Body of pancreas (tissue), 4 donors: ENCODE data around the gene MAD2L2. TPM values are rescaled to one million over a fixed set of nuclear protein-coding genes. Genes with fewer than 3 reads are reported as not detected.

Experiments used
- ATAC-seq: fragments of 150-250 bp; one replicate; pipeline ENCODE4 v1.9.1; 2016
- DNase-seq, 4 donors: peaks; one replicate each; pipeline ENCODE4 v3.0.0-alpha.2; 2019
- H3K27ac ChIP-seq, 4 donors: fragments of 200-600 bp; sonication (generic); 1 replicate in 3 of 4; 2 replicates in 1 of 4; pipeline versions ENCODE4 v1.5.1 to v1.6.1; 2016 to 2019; ENCODE audit warnings: mild to moderate bottlenecking in 1 of 4, mixed read lengths in 1 of 4, moderate library complexity in 1 of 4
- H3K27me3 ChIP-seq, 2 donors: fragments of 200-600 bp; sonication (generic); one replicate each; pipeline ENCODE4 v1.6.0; 2016; ENCODE audit warnings: mild to moderate bottlenecking in 1 of 2
- H3K36me3 ChIP-seq, 2 donors: fragments of 200-600 bp; sonication (generic); replicated peaks in 1 of 2; 2 replicates each; pipeline ENCODE4 v1.5.1; 2016; ENCODE audit warnings: low read depth in 2 of 2; ENCODE audit not compliant: insufficient read depth in 1 of 2
- H3K4me1 ChIP-seq: fragments of 200-600 bp; sonication (generic); one replicate; pipeline ENCODE4 v1.6.0; 2016
- H3K4me3 ChIP-seq, 2 donors: fragments of 200-600 bp; sonication (generic); 1 replicate in 1 of 2; 2 replicates in 1 of 2; pipeline ENCODE4 v1.5.1; 2016 to 2019
- H3K9me3 ChIP-seq, 3 donors: fragments of 200-600 bp; sonication (generic); 1 replicate in 2 of 3; 2 replicates in 1 of 3; pipeline ENCODE4 v1.5.1; 2016
- POLR2A ChIP-seq, 3 donors: fragments of 450-650 bp; IDR thresholded peaks; one replicate each; pipeline ENCODE4 v1.6.1; 2016; ENCODE audit warnings: antibody characterized with exemption in 3 of 3, mild to moderate bottlenecking in 2 of 3
- WGBS, 2 donors: methylation state at CpG; one replicate each; pipeline ENCODE4 v1.1.5; 2017; 5-methylcytosine and 5-hydroxymethylcytosine counted together
- intact Hi-C: fragments of 100-400 bp; cut with DNase I; formaldehyde crosslinking; loops from one replicate; pipeline ENCODE4 v1.15.1; 2023
- total RNA-seq, 2 donors: library from RNA; depleted of rRNA; stranded (reverse); fragments of >200 nt; gene quantifications; one replicate each; pipeline ENCODE4 v1.1.0, GENCODE V29; 2016
- TF ChIP-seq, protein P1 (sequence below), 7 experiments: fragments of 450-650 bp in 4 of 7; fragments of 200-600 bp in 3 of 7; sonication (generic) in 3 of 7; IDR thresholded peaks; one replicate each; pipeline ENCODE4 v1.5.1; 2016 to 2019; ENCODE audit warnings: antibody characterized with exemption in 7 of 7

The MAD2L2 gene
- total RNA-seq, 2 donors from 2014 or later: 6.9 to 31.6 TPM

DNA sequence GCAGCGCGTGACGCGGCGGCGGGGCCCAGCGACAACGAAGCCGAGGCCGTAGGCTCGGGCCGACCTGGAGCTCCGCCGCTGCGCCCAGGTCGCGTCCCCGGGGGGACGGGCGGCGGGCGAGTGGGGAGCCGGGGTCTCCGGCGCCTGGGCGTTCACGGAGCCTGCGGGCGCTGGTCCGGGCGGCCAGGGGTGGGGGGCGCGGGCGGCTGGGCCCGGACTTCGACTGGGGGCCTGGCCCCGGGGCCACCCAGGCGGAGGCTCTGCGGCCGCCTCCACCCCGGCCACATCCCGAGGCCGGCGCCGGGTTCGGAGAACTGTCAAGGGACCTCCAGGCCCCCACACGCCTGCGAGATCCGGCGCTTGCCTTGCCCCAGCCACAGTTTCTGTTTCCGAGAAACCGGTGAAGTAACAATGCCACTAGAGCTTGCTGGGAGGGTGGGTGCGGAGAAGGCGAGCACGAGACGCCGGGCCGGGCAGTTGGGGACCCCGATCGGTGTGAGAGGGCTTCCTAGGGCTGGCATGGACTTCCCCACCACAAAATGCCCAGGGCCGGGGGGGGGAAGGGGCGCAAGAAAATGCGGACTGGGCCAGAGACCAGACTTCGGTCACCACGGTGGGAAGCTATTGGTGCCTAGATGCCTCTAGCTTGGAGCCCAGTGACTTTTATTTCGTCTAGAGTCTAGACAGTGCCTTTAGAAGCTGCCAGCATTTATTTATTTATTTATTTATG lies 16.4 kb downstream of the MAD2L2 start:
- ATAC-seq (peak; percentile 50), DNase-seq (peak; percentile 33 to 43 (median 40))
- H3K9me3 ChIP-seq: no peaks in the 10 kb centered on the region
- no peaks in the 10 kb centered on the region for H3K36me3 ChIP-seq
- H3K4me3 ChIP-seq: peak overlapping the region; percentile 39 to 46
- intact Hi-C loops: no loop called here
- TF ChIP-seq, protein P1, sequence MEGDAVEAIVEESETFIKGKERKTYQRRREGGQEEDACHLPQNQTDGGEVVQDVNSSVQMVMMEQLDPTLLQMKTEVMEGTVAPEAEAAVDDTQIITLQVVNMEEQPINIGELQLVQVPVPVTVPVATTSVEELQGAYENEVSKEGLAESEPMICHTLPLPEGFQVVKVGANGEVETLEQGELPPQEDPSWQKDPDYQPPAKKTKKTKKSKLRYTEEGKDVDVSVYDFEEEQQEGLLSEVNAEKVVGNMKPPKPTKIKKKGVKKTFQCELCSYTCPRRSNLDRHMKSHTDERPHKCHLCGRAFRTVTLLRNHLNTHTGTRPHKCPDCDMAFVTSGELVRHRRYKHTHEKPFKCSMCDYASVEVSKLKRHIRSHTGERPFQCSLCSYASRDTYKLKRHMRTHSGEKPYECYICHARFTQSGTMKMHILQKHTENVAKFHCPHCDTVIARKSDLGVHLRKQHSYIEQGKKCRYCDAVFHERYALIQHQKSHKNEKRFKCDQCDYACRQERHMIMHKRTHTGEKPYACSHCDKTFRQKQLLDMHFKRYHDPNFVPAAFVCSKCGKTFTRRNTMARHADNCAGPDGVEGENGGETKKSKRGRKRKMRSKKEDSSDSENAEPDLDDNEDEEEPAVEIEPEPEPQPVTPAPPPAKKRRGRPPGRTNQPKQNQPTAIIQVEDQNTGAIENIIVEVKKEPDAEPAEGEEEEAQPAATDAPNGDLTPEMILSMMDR (IDR thresholded peaks at IDR 0.05): peak in 1 of 7 experiments; percentile 5
- TF ChIP-seq POLR2A (IDR thresholded peaks at IDR 0.05): no peak
- H3K27me3 ChIP-seq: no peaks in the 10 kb centered on the region
- H3K27ac ChIP-seq: peak overlapping the region; percentile 34 to 90 (median 80)
- 2 to 4% methylated on average over 12 to 57 of the region's 66 CpGs for WGBS, 2 donors
- peaks cover 11% of the 10 kb centered on the region for H3K4me1 ChIP-seq

DNA sequence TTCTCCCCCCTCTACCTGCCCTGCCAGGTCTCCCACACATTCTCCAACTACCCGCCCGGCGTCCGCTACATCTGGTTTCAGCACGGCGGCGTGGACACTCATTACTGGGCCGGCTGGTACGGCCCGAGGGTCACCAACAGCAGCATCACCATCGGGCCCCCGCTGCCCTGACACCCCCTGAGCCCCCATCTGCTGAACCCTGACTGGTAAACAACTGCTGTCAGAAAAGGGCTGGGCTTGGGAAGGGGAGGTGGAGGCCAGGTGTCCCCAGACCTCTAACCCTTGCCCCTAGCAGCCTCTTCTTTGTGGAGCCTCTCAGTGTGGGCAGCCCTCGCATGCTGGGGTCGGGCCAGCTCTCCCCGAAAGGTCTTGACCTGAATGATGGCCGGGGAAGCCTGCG lies 19.8 kb downstream of the MAD2L2 start:
- ATAC-seq (no peak), DNase-seq (no peak)
- H3K9me3 ChIP-seq: no peaks in the 10 kb centered on the region
- intact Hi-C loops: no loop called here
- no peaks in the 10 kb centered on the region for H3K36me3 ChIP-seq
- no peaks in the 10 kb centered on the region for H3K27me3 ChIP-seq
- H3K4me3 ChIP-seq: no peak overlapping the region
- H3K27ac ChIP-seq: no peak overlapping the region
- TF ChIP-seq, protein P1 (IDR thresholded peaks at IDR 0.05): no peak
- no peak for TF ChIP-seq POLR2A (IDR thresholded peaks at IDR 0.05)
- peaks cover 6% of the 10 kb centered on the region for H3K4me1 ChIP-seq
- WGBS, 2 donors: 93 to 97% methylated on average over 7 to 17 of the region's 17 CpGs

DNA sequence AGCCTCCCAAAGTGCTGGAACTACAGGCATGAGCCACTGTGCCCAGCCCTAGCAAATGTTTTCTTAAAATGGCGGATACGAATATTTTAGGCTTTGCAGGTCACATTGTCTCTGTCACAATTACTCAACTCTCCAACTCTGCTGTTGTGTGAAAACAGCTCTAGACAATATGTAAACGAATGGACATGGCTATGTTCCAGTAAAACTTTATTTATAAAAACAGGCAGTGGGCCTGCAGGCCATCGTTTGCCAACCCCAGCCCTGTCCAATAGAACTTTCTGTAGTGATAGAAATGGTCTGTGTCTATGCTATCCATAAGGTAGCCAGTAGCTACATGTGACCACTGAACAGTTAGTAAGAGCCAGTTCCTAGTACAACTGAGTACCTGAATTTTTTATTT lies 21.2 kb downstream of the MAD2L2 start:
- Histone ChIP-seq H3K36me3 (no peaks in the 10 kb centered on the region), H3K4me1 (peaks cover 17% of the 10 kb centered on the region), H3K4me3 (no peak overlapping the region), H3K27ac (no peak overlapping the region), H3K27me3 (no peaks in the 10 kb centered on the region), H3K9me3 (no peaks in the 10 kb centered on the region)
- TF ChIP-seq, protein P1 (IDR thresholded peaks at IDR 0.05): no peak
- TF ChIP-seq POLR2A (IDR thresholded peaks at IDR 0.05): no peak
- DNase-seq (no peak), ATAC-seq (no peak)
- intact Hi-C loops: no loop called here
- 85 to 92% methylated on average over 4 of the region's 4 CpGs for WGBS, 2 donors

DNA sequence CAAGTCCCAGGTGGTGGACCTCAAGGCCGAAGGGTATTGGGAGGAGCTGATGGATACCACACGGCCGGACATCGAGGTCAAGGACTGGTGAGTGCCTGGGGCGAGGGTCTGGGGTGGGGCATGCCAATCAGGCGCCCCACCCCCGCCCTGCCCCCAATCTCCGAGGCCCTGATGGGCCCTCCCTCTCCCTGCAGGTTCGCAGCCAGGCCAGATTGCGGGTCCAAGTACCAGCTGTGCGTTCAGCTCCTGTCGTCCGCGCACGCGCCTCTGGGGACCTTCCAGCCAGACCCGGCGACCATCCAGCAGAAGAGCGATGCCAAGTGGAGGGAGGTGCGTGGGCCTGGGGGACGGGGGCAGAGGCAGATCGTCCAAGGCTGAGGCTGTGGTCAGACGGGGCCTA lies 22.4 kb downstream of the MAD2L2 start:
- no peaks in the 10 kb centered on the region for H3K36me3 ChIP-seq
- no peak for TF ChIP-seq POLR2A (IDR thresholded peaks at IDR 0.05)
- TF ChIP-seq, protein P1 (IDR thresholded peaks at IDR 0.05): no peak
- no peaks in the 10 kb centered on the region for H3K27me3 ChIP-seq
- ATAC-seq (no peak), DNase-seq (no peak)
- H3K27ac ChIP-seq: no peak overlapping the region
- H3K4me3 ChIP-seq: no peak overlapping the region
- intact Hi-C loops: no loop called here
- H3K4me1 ChIP-seq: peaks cover 19% of the 10 kb centered on the region
- no peaks in the 10 kb centered on the region for H3K9me3 ChIP-seq
- WGBS, 2 donors: 75 to 79% methylated on average over 13 to 20 of the region's 23 CpGs

DNA sequence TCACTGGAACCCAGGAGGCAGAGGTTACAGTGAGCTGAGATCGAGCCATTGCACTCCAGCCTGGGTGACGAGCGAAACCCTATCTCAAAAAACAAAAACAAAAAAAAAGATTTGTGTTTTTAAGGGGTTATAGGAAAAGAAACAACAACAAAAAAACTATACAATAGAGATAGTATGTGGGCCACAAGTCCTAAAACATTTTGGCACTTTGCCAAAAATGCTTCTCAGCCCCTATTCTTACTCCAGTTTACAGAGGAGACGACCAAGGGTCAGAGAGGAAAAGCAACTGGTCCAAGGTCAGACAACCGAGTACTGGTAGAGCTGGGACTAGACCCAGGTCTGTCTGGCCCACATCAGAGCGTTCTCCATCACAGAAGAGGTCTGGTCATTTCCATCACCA lies 23.3 kb downstream of the MAD2L2 start:
- ATAC-seq (no peak), DNase-seq (no peak)
- intact Hi-C loops: no loop called here
- Histone ChIP-seq H3K4me3 (no peak overlapping the region), H3K36me3 (no peaks in the 10 kb centered on the region), H3K27me3 (no peaks in the 10 kb centered on the region), H3K4me1 (peaks cover 19% of the 10 kb centered on the region), H3K9me3 (no peaks in the 10 kb centered on the region), H3K27ac (no peak overlapping the region)
- TF ChIP-seq POLR2A (IDR thresholded peaks at IDR 0.05): no peak
- TF ChIP-seq, protein P1 (IDR thresholded peaks at IDR 0.05): no peak
- 69 to 74% methylated on average over 6 of the region's 6 CpGs for WGBS, 2 donors
